HEK293 (cell line): Measurements from ENCODE around the gene UFSP1.

ENCODE experiments used
- SP7 ChIP-seq: fragments of 450-650 bp; formaldehyde crosslinking; IDR thresholded peaks from 2 replicates; pipeline ENCODE4 v1.5.1; 2016; ENCODE audit warnings: missing biosample characterization, missing genetic modification characterization
- TRIM28 ChIP-seq: IDR thresholded peaks from 2 replicates; pipeline ENCODE4 v1.6.1; 2011; ENCODE audit warnings: low read length, control low read depth, borderline replicate concordance
- YY1 ChIP-seq: fragments of 450-650 bp; formaldehyde crosslinking; IDR thresholded peaks from 2 replicates; pipeline ENCODE4 v1.5.1; 2018; ENCODE audit warnings: missing biosample characterization, missing genetic modification characterization
- ZFP3 ChIP-seq: fragments of 450-650 bp; formaldehyde crosslinking; IDR thresholded peaks from 2 replicates; pipeline ENCODE4 v1.5.1; 2016; ENCODE audit warnings: low read depth, missing biosample characterization, missing genetic modification characterization
- ZNF121 ChIP-seq: fragments of 450-650 bp; formaldehyde crosslinking; IDR thresholded peaks from 2 replicates; pipeline ENCODE4 v1.5.1; 2016; ENCODE audit warnings: missing biosample characterization, missing genetic modification characterization
- ZNF132 ChIP-seq: fragments of 450-650 bp; formaldehyde crosslinking; IDR thresholded peaks from 2 replicates; pipeline ENCODE4 v1.5.1; 2017; ENCODE audit warnings: missing biosample characterization, missing genetic modification characterization, borderline replicate concordance
- ZNF169 ChIP-seq: fragments of 450-650 bp; formaldehyde crosslinking; IDR thresholded peaks from 2 replicates; pipeline ENCODE4 v1.5.1; 2016; ENCODE audit warnings: missing biosample characterization, missing genetic modification characterization
- ZNF214 ChIP-seq: fragments of 450-650 bp; formaldehyde crosslinking; IDR thresholded peaks from 2 replicates; pipeline ENCODE4 v1.5.1; 2017; ENCODE audit warnings: missing biosample characterization, mild to moderate bottlenecking, missing genetic modification characterization, borderline replicate concordance
- ZNF292 ChIP-seq: fragments of 450-650 bp; formaldehyde crosslinking; IDR thresholded peaks from 2 replicates; pipeline ENCODE4 v1.5.1; 2016; ENCODE audit warnings: low read depth, missing biosample characterization, missing genetic modification characterization, borderline replicate concordance
- ZNF311 ChIP-seq: fragments of 450-650 bp; formaldehyde crosslinking; IDR thresholded peaks from 2 replicates; pipeline ENCODE4 v1.5.1; 2017; ENCODE audit warnings: missing biosample characterization, missing genetic modification characterization, borderline replicate concordance
- ZNF366 ChIP-seq: fragments of 450-650 bp; formaldehyde crosslinking; conservative IDR thresholded peaks from 2 replicates; pipeline ENCODE4 v1.5.1; 2016; ENCODE audit warnings: missing biosample characterization, missing genetic modification characterization
- ZNF404 ChIP-seq: fragments of 450-650 bp; formaldehyde crosslinking; IDR thresholded peaks from 2 replicates; pipeline ENCODE4 v1.5.1; 2017; ENCODE audit warnings: missing biosample characterization, missing genetic modification characterization
- ZNF548 ChIP-seq: fragments of 450-650 bp; formaldehyde crosslinking; IDR thresholded peaks from 2 replicates; pipeline ENCODE4 v1.5.1; 2016; ENCODE audit warnings: missing biosample characterization, missing genetic modification characterization
- ZNF555 ChIP-seq: fragments of 450-650 bp; formaldehyde crosslinking; conservative IDR thresholded peaks from 2 replicates; pipeline ENCODE4 v1.5.1; 2017; ENCODE audit warnings: missing biosample characterization, mild to moderate bottlenecking, missing genetic modification characterization, inconsistent platforms
- ZNF596 ChIP-seq: fragments of 450-650 bp; IDR thresholded peaks from 2 replicates; pipeline ENCODE4 v1.5.0; 2018; ENCODE audit warnings: missing biosample characterization, mild to moderate bottlenecking, missing genetic modification characterization, moderate library complexity
- ZNF677 ChIP-seq: fragments of 450-650 bp; IDR thresholded peaks from 2 replicates; pipeline ENCODE4 v1.5.0; 2018; ENCODE audit warnings: missing biosample characterization, mild to moderate bottlenecking, missing genetic modification characterization, moderate library complexity
- ZNF701 ChIP-seq: fragments of 450-650 bp; formaldehyde crosslinking; IDR thresholded peaks from 2 replicates; pipeline ENCODE4 v1.5.1; 2016; ENCODE audit warnings: missing biosample characterization, missing genetic modification characterization
- ZNF776 ChIP-seq: fragments of 450-650 bp; formaldehyde crosslinking; IDR thresholded peaks from 2 replicates; pipeline ENCODE4 v1.5.0; 2017; ENCODE audit warnings: missing biosample characterization, missing genetic modification characterization, borderline replicate concordance
- ZNF791 ChIP-seq: fragments of 450-650 bp; formaldehyde crosslinking; IDR thresholded peaks from 2 replicates; pipeline ENCODE4 v1.5.1; 2016; ENCODE audit warnings: missing biosample characterization, missing genetic modification characterization
- ZXDB ChIP-seq: fragments of 450-650 bp; formaldehyde crosslinking; IDR thresholded peaks from 2 replicates; pipeline ENCODE4 v1.5.1; 2016; ENCODE audit warnings: missing biosample characterization, missing genetic modification characterization
- TF ChIP-seq, protein P1 (sequence below): fragments of 450-650 bp; formaldehyde crosslinking; IDR thresholded peaks from 2 replicates; pipeline ENCODE4 v1.5.1; 2016; ENCODE audit warnings: missing biosample characterization, missing genetic modification characterization
- TF ChIP-seq, protein P2 (sequence below): fragments of 450-650 bp; formaldehyde crosslinking; IDR thresholded peaks from 2 replicates; pipeline ENCODE4 v1.5.1; 2016; ENCODE audit warnings: missing biosample characterization, missing genetic modification characterization
- TF ChIP-seq, protein P3 (sequence below): fragments of 450-650 bp; IDR thresholded peaks from 2 replicates; pipeline ENCODE4 v1.5.1; 2018; ENCODE audit warnings: missing biosample characterization, missing genetic modification characterization
- TF ChIP-seq, protein P4 (sequence below): fragments of 450-650 bp; formaldehyde crosslinking; IDR thresholded peaks from 2 replicates; pipeline ENCODE4 v1.5.1; 2016; ENCODE audit warnings: missing biosample characterization, missing genetic modification characterization
- TF ChIP-seq, protein P5 (sequence below): fragments of 450-650 bp; formaldehyde crosslinking; IDR thresholded peaks from 2 replicates; pipeline ENCODE4 v1.5.1; 2016; ENCODE audit warnings: missing biosample characterization, missing genetic modification characterization
- TF ChIP-seq, protein P6 (sequence below): fragments of 450-650 bp; IDR thresholded peaks from 2 replicates; pipeline ENCODE4 v1.5.1; 2018; ENCODE audit warnings: missing biosample characterization, mild to moderate bottlenecking, missing genetic modification characterization

UFSP1 gene

DNA sequence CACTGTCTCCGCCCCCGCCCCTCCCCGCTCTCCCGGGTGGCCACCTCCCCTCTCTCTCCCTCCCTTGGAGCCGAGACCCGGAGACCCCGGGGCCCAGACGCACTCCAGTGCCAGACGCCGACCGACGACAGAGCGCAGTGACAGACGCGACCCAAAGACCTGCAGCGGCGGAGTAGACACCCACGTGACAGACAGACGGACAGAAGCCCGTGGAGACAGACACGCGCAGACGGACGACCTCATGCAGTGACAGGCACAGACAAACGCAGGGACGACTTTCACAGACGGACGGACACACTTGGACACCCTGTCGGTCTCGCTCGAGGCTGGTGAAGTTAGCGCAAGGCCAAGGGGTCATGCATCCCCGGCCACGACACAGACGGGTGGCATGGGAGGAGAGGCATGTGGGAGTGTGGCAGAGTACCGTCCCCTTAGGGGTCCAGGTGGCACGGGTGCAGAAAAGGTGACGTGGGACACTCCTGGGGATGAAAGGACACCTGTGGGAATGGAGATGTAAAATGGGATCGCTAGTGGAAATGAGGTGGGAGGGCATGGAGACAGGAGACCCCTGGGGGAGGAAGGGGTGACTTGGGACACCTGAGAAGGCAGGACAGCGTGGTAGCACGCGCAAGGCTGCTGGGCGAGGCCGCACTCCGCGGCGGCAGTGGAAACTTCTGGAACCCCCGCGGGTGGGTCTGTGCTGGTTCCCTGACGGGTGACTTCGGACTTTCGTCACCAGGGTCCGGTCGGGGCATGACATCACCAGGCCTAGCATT, 6.6 kb upstream of the UFSP1 start (continued):
- TF ChIP-seq ZNF791 (tag by site-specific recombination) (no peak), ZNF366 (tag by site-specific recombination) (peak; percentile 90), ZNF776 (no peak), SP7 (peak; percentile 85), ZNF311 (tag by site-specific recombination) (no peak), ZNF169 (tag by site-specific recombination) (peak; percentile 26; the same call in 1 of the 2 replicates), ZNF132 (tag by site-specific recombination) (no peak), YY1 (tag by site-specific recombination) (no peak), ZXDB (tag by site-specific recombination) (peak; percentile 100), ZNF701 (no peak), ZNF292 (tag by site-specific recombination) (no peak), ZNF677 (tag by site-specific recombination) (no peak), ZNF555 (tag by site-specific recombination) (no peak), ZNF214 (tag by site-specific recombination) (no peak), ZNF404 (tag by site-specific recombination) (no peak), ZNF548 (tag by site-specific recombination) (no peak), ZNF121 (tag by site-specific recombination) (no peak), TRIM28 (no peak), ZFP3 (no peak), ZNF596 (tag by site-specific recombination) (peak; percentile 3; the same call in 1 of the 2 replicates)
- TF ChIP-seq, protein P1, sequence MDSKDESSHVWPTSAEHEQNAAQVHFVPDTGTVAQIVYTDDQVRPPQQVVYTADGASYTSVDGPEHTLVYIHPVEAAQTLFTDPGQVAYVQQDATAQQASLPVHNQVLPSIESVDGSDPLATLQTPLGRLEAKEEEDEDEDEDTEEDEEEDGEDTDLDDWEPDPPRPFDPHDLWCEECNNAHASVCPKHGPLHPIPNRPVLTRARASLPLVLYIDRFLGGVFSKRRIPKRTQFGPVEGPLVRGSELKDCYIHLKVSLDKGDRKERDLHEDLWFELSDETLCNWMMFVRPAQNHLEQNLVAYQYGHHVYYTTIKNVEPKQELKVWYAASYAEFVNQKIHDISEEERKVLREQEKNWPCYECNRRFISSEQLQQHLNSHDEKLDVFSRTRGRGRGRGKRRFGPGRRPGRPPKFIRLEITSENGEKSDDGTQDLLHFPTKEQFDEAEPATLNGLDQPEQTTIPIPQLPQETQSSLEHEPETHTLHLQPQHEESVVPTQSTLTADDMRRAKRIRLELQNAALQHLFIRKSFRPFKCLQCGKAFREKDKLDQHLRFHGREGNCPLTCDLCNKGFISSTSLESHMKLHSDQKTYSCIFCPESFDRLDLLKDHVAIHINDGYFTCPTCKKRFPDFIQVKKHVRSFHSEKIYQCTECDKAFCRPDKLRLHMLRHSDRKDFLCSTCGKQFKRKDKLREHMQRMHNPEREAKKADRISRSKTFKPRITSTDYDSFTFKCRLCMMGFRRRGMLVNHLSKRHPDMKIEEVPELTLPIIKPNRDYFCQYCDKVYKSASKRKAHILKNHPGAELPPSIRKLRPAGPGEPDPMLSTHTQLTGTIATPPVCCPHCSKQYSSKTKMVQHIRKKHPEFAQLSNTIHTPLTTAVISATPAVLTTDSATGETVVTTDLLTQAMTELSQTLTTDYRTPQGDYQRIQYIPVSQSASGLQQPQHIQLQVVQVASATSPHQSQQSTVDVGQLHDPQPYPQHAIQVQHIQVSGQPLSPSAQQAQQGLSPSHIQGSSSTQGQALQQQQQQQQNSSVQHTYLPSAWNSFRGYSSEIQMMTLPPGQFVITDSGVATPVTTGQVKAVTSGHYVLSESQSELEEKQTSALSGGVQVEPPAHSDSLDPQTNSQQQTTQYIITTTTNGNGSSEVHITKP, result peak; percentile 58
- TF ChIP-seq, protein P2, sequence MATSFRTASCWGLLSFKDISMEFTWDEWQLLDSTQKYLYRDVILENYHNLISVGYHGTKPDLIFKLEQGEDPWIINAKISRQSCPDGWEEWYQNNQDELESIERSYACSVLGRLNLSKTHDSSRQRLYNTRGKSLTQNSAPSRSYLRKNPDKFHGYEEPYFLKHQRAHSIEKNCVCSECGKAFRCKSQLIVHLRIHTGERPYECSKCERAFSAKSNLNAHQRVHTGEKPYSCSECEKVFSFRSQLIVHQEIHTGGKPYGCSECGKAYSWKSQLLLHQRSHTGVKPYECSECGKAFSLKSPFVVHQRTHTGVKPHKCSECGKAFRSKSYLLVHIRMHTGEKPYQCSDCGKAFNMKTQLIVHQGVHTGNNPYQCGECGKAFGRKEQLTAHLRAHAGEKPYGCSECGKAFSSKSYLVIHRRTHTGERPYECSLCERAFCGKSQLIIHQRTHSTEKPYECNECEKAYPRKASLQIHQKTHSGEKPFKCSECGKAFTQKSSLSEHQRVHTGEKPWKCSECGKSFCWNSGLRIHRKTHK, result no peak
- TF ChIP-seq, protein P3, sequence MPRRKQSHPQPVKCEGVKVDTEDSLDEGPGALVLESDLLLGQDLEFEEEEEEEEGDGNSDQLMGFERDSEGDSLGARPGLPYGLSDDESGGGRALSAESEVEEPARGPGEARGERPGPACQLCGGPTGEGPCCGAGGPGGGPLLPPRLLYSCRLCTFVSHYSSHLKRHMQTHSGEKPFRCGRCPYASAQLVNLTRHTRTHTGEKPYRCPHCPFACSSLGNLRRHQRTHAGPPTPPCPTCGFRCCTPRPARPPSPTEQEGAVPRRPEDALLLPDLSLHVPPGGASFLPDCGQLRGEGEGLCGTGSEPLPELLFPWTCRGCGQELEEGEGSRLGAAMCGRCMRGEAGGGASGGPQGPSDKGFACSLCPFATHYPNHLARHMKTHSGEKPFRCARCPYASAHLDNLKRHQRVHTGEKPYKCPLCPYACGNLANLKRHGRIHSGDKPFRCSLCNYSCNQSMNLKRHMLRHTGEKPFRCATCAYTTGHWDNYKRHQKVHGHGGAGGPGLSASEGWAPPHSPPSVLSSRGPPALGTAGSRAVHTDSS (tag by site-specific recombination), result no peak
- TF ChIP-seq, protein P4, sequence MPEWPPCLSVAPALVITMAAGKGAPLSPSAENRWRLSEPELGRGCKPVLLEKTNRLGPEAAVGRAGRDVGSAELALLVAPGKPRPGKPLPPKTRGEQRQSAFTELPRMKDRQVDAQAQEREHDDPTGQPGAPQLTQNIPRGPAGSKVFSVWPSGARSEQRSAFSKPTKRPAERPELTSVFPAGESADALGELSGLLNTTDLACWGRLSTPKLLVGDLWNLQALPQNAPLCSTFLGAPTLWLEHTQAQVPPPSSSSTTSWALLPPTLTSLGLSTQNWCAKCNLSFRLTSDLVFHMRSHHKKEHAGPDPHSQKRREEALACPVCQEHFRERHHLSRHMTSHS (tag by site-specific recombination), result no peak
- TF ChIP-seq, protein P5, sequence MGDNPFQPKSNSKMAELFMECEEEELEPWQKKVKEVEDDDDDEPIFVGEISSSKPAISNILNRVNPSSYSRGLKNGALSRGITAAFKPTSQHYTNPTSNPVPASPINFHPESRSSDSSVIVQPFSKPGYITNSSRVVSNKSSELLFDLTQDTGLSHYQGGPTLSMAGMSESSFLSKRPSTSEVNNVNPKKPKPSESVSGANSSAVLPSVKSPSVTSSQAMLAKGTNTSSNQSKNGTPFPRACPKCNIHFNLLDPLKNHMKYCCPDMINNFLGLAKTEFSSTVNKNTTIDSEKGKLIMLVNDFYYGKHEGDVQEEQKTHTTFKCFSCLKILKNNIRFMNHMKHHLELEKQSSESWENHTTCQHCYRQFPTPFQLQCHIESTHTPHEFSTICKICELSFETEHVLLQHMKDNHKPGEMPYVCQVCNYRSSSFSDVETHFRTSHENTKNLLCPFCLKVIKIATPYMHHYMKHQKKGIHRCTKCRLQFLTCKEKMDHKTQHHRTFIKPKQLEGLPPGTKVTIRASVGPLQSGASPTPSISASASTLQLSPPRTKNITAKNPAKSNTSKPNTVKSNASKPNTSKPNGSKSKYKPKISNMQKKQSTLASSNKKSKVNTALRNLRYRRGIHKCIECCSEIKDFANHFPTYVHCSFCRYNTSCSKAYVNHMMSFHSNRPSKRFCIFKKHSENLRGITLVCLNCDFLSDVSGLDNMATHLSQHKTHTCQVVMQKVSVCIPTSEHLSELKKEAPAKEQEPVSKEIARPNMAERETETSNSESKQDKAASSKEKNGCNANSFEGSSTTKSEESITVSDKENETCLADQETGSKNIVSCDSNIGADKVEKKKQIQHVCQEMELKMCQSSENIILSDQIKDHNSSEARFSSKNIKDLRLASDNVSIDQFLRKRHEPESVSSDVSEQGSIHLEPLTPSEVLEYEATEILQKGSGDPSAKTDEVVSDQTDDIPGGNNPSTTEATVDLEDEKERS (tag by site-specific recombination), result 0 out of 2 replicates have a peak, but pooled peaks have one; percentile 7
- TF ChIP-seq, protein P6, sequence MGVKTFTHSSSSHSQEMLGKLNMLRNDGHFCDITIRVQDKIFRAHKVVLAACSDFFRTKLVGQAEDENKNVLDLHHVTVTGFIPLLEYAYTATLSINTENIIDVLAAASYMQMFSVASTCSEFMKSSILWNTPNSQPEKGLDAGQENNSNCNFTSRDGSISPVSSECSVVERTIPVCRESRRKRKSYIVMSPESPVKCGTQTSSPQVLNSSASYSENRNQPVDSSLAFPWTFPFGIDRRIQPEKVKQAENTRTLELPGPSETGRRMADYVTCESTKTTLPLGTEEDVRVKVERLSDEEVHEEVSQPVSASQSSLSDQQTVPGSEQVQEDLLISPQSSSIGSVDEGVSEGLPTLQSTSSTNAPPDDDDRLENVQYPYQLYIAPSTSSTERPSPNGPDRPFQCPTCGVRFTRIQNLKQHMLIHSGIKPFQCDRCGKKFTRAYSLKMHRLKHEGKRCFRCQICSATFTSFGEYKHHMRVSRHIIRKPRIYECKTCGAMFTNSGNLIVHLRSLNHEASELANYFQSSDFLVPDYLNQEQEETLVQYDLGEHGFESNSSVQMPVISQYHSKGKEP (tag by site-specific recombination), result no peak
